H9 (cell line): ENCODE results near the gene NSG1. TPM values are rescaled to one million over a fixed set of nuclear protein-coding genes. Genes with fewer than 3 reads are reported as not detected.

Source experiments
- DNase-seq: peaks from one replicate; pipeline ENCODE4 v3.0.0-alpha.2; 2017
- H2AFZ ChIP-seq: one replicate; pipeline ENCODE4 v1.6.1; 2013; ENCODE audit warnings: mild to moderate bottlenecking, low read length, control low read depth, moderate library complexity
- H2AK5ac ChIP-seq: 2 replicates; pipeline ENCODE4 v1.6.1; 2013; ENCODE audit warnings: low read length, control low read depth, mixed read lengths; ENCODE audit not compliant: insufficient read length
- H2BK120ac ChIP-seq: one replicate; pipeline ENCODE4 v1.6.1; 2013; ENCODE audit warnings: low read depth, mild to moderate bottlenecking, low read length, control low read depth, inconsistent platforms; ENCODE audit not compliant: poor library complexity, severe bottlenecking
- H2BK12ac ChIP-seq: 2 replicates; pipeline ENCODE4 v1.6.1; 2013; ENCODE audit warnings: low read length, control low read depth, mixed read lengths, low read depth; ENCODE audit not compliant: insufficient read length
- H2BK15ac ChIP-seq: 2 replicates; pipeline ENCODE4 v1.6.1; 2013; ENCODE audit warnings: low read depth, low read length, control low read depth
- H2BK20ac ChIP-seq: one replicate; pipeline ENCODE4 v1.6.1; 2013; ENCODE audit warnings: low read depth, mild to moderate bottlenecking, low read length, control low read depth, inconsistent platforms; ENCODE audit not compliant: poor library complexity, severe bottlenecking
- H2BK5ac ChIP-seq: 2 replicates; pipeline ENCODE4 v1.6.1; 2013; ENCODE audit warnings: low read length, control low read depth, mixed read lengths; ENCODE audit not compliant: insufficient read length
- H3K14ac ChIP-seq: 2 replicates; pipeline ENCODE4 v1.6.1; 2013; ENCODE audit warnings: low read length, control low read depth; ENCODE audit not compliant: insufficient read depth
- H3K18ac ChIP-seq: 2 replicates; pipeline ENCODE4 v1.6.1; 2013; ENCODE audit warnings: low read depth, mild to moderate bottlenecking, mixed read lengths, low read length, control low read depth; ENCODE audit not compliant: insufficient read length
- H3K23ac ChIP-seq: 2 replicates; pipeline ENCODE4 v1.6.1; 2013; ENCODE audit warnings: low read length, control low read depth, mixed read lengths, low read depth; ENCODE audit not compliant: insufficient read length
- H3K23me2 ChIP-seq: 2 replicates; pipeline ENCODE4 v1.6.1; 2013; ENCODE audit warnings: low read depth, mild to moderate bottlenecking, mixed read lengths, low read length, control low read depth; ENCODE audit not compliant: insufficient read length, poor library complexity, severe bottlenecking
- H3K27ac ChIP-seq: 2 replicates; pipeline ENCODE4 v1.5.1; 2013; ENCODE audit warnings: low read length, control low read depth, mixed read lengths, low read depth; ENCODE audit not compliant: insufficient read length
- H3K27me3 ChIP-seq: 2 replicates; pipeline ENCODE4 v1.6.1; 2013; ENCODE audit warnings: low read length, control low read depth, inconsistent platforms; ENCODE audit not compliant: insufficient read depth
- H3K4ac ChIP-seq: 2 replicates; pipeline ENCODE4 v1.6.1; 2013; ENCODE audit warnings: low read depth, mild to moderate bottlenecking, control low read depth, inconsistent platforms, low read length, moderate library complexity
- H3K4me1 ChIP-seq: 2 replicates; pipeline ENCODE4 v1.6.1; 2013; ENCODE audit warnings: low read length, control low read depth, inconsistent platforms; ENCODE audit not compliant: insufficient read depth
- H3K4me2 ChIP-seq: 2 replicates; pipeline ENCODE4 v1.6.1; 2013; ENCODE audit warnings: low read length, control low read depth, mixed read lengths; ENCODE audit not compliant: insufficient read length, insufficient read depth
- H3K56ac ChIP-seq: 2 replicates; pipeline ENCODE4 v1.6.1; 2013; ENCODE audit warnings: low read depth, mild to moderate bottlenecking, mixed read lengths, low read length, control low read depth; ENCODE audit not compliant: insufficient read length
- H3K79me1 ChIP-seq: 2 replicates; pipeline ENCODE4 v1.6.1; 2013; ENCODE audit warnings: low read depth, mild to moderate bottlenecking, moderate library complexity, low read length, control low read depth, inconsistent platforms; ENCODE audit not compliant: insufficient read depth, poor library complexity, severe bottlenecking
- H3K79me2 ChIP-seq: 2 replicates; pipeline ENCODE4 v1.6.1; 2013; ENCODE audit warnings: low read length, control low read depth, inconsistent platforms; ENCODE audit not compliant: insufficient read depth
- H3K9ac ChIP-seq: 2 replicates; pipeline ENCODE4 v1.6.1; 2013; ENCODE audit warnings: low read length, control low read depth, mixed read lengths; ENCODE audit not compliant: insufficient read length; ENCODE audit errors: extremely low read depth
- H3K9me3 ChIP-seq: one replicate; pipeline ENCODE4 v1.6.1; 2013; ENCODE audit warnings: low read depth, low read length, inconsistent platforms; ENCODE audit not compliant: control insufficient read depth
- H3T11ph ChIP-seq: one replicate; pipeline ENCODE4 v1.6.1; 2013; ENCODE audit warnings: mild to moderate bottlenecking, low read length, control low read depth, inconsistent platforms
- H4K20me1 ChIP-seq: one replicate; pipeline ENCODE4 v1.6.1; 2013; ENCODE audit not compliant: control insufficient read depth, insufficient read length, insufficient read depth
- H4K5ac ChIP-seq: 2 replicates; pipeline ENCODE4 v1.6.1; 2013; ENCODE audit warnings: low read depth, mild to moderate bottlenecking, mixed read lengths, low read length, control low read depth; ENCODE audit not compliant: insufficient read length
- H4K8ac ChIP-seq: replicated peaks from 2 replicates; pipeline ENCODE4 v1.6.1; 2013; ENCODE audit warnings: low read length, control low read depth, mixed read lengths, low read depth; ENCODE audit not compliant: insufficient read length
- H4K91ac ChIP-seq: 2 replicates; pipeline ENCODE4 v1.6.1; 2013; ENCODE audit warnings: low read depth, mild to moderate bottlenecking, moderate library complexity, mixed read lengths, low read length, control low read depth; ENCODE audit not compliant: insufficient read length
- H3K27ac Mint-ChIP-seq, 3 experiments: 2 replicates in 2 of 3; 3 replicates in 1 of 3; pipeline ENCODE4 v1.8.0; 2020 to 2021; ENCODE audit warnings: mixed read lengths in 3 of 3, mild to moderate bottlenecking in 1 of 3, moderate library complexity in 1 of 3
- H3K27me3 Mint-ChIP-seq: 2 replicates; pipeline ENCODE4 v1.8.0; 2021; ENCODE audit warnings: low read depth, mild to moderate bottlenecking, moderate library complexity, mixed read lengths
- H3K36me3 Mint-ChIP-seq, 3 experiments: 2 replicates in 2 of 3; 3 replicates in 1 of 3; pipeline ENCODE4 v1.8.0; 2020 to 2021; ENCODE audit warnings: low read depth in 3 of 3, mixed read lengths in 3 of 3; ENCODE audit not compliant: insufficient read depth in 1 of 3
- H3K4me1 Mint-ChIP-seq, 2 experiments: 2 replicates each; pipeline ENCODE4 v1.8.0; 2020; ENCODE audit warnings: mixed read lengths in 2 of 2
- H3K4me3 Mint-ChIP-seq, 2 experiments: 2 replicates in 1 of 2; 3 replicates in 1 of 2; pipeline ENCODE4 v1.8.0; 2020 to 2021; ENCODE audit warnings: mild to moderate bottlenecking in 2 of 2, mixed read lengths in 2 of 2, moderate library complexity in 1 of 2
- H3K9me3 Mint-ChIP-seq, 2 experiments: 2 replicates in 1 of 2; 3 replicates in 1 of 2; pipeline ENCODE4 v1.8.0; 2020; ENCODE audit warnings: mild to moderate bottlenecking in 2 of 2, mixed read lengths in 2 of 2, moderate library complexity in 1 of 2
- CTCF ChIP-seq: fragments of 200-600 bp; sonication (generic); conservative IDR thresholded peaks from 3 replicates; pipeline ENCODE4 v1.8.0; 2021; ENCODE audit warnings: antibody characterized with exemption, mild to moderate bottlenecking
- WGBS: extraction: QIAGEN DNeasy Blood & Tissue Kit; methylation state at CpG from one replicate; pipeline ENCODE4 v1.1.7; 2013; ENCODE audit warnings: missing lambda C conversion rate, low lambda C conversion rate, mixed read lengths; ENCODE audit not compliant: insufficient read length; ENCODE audit errors: extremely low coverage; 5-methylcytosine and 5-hydroxymethylcytosine counted together
- total RNA-seq: library from RNA; stranded (reverse); gene quantifications from 2 replicates; pipeline ENCODE4 v1.2.1, GENCODE V29; 2021

The NSG1 gene
- total RNA-seq, 1 experiment from 2014 or later: 9.3 TPM

GRCh38 chr4:4461850-4462249 lies 74.9 kb downstream of the NSG1 start:
- Histone ChIP-seq H3K9me3 (no peaks in the 10 kb centered on the region), H4K91ac (no peak overlapping the region), H2BK5ac (no peak overlapping the region), H3T11ph (no peak overlapping the region), H3K27ac (no peak overlapping the region), H3K79me2 (no peaks in the 10 kb centered on the region), H3K4me2 (no peak overlapping the region), H2BK12ac (no peak overlapping the region), H3K56ac (no peak overlapping the region), H3K79me1 (no peaks in the 10 kb centered on the region), H3K18ac (no peak overlapping the region), H3K9ac (no peak overlapping the region), H2BK120ac (no peak overlapping the region), H3K27me3 (no peaks in the 10 kb centered on the region), H4K8ac (no peak overlapping the region), H2BK15ac (no peak overlapping the region), H2AK5ac (no peak overlapping the region), H4K20me1 (no peaks in the 10 kb centered on the region), H3K4ac (no peak overlapping the region), H2BK20ac (no peak overlapping the region), H3K4me1 (peaks cover 17% of the 10 kb centered on the region; the same call in 1 of the 2 replicates), H4K5ac (no peak overlapping the region), H3K14ac (no peak overlapping the region), H3K23me2 (no peaks in the 10 kb centered on the region), H2AFZ (no peak overlapping the region), H3K23ac (no peak overlapping the region)
- TF ChIP-seq CTCF: no peak
- Mint-ChIP-seq H3K4me1 (peaks cover 34 to 46% of the 10 kb centered on the region in 2 experiments), H3K36me3 (peaks cover 19 to 23% (median 22%) of the 10 kb centered on the region in 3 experiments), H3K4me3 (no peak overlapping the region), H3K27me3 (no peaks in the 10 kb centered on the region; the same call in 1 of the 2 replicates), H3K27ac (no peak overlapping the region; a peak in 2 of 7 replicates), H3K9me3 (peaks cover 2 to 3% of the 10 kb centered on the region in 2 experiments; a peak in 3 of 5 replicates)
- WGBS: no CpG with 5 or more reads among the region's 5 CpGs
- DNase-seq: no peak
